ENCODE results near the gene CBX3. TPM values are rescaled to one million over a fixed set of nuclear protein-coding genes. Genes with fewer than 3 reads are reported as not detected.

The CBX3 gene
- total RNA-seq, 2 donors from 2014 or later, result 53.7 to 64.2 TPM

DNA sequence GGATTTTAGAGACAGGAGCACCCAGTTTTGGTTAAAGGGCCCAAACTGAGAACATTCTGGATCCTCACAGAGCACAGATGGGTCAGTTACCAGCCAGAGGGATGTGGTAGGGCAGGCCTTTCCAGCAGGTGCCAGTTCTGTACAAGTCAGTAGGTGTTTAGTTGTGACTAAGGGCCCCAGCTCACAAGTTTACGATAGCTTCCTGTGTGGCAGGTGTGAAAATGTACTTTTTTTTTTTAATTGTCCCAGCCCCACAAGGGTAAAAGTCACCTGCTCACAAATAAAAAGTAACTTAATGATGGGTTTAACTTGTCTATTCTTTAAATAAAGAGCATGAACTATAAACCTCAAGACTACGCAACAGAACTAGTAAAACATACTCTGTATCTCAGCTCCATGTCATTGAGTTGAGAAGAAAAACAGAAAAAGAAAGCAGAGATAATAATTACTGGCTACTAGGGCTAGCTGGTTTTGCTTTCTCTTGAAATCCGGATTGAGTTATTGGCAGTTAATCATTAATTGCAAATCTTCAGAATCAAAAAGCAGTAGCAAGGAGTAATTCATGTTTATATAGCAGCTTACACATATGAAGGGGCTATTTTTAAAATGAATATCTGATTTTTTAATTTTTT, 34.1 kb upstream of the CBX3 start:
- no peaks in the 10 kb centered on the region for H3K36me3 ChIP-seq
- no peak for ATAC-seq (ENCODE audit: insufficient number of reproducible peaks, low FRiP score, low read depth)
- H3K4me3 ChIP-seq, result no peak overlapping the region
- no peak overlapping the region for H3K27ac ChIP-seq
- H3K27me3 ChIP-seq (replicated peaks; ENCODE audit: insufficient read depth), result no peaks in the 10 kb centered on the region
- TF ChIP-seq, protein P1, sequence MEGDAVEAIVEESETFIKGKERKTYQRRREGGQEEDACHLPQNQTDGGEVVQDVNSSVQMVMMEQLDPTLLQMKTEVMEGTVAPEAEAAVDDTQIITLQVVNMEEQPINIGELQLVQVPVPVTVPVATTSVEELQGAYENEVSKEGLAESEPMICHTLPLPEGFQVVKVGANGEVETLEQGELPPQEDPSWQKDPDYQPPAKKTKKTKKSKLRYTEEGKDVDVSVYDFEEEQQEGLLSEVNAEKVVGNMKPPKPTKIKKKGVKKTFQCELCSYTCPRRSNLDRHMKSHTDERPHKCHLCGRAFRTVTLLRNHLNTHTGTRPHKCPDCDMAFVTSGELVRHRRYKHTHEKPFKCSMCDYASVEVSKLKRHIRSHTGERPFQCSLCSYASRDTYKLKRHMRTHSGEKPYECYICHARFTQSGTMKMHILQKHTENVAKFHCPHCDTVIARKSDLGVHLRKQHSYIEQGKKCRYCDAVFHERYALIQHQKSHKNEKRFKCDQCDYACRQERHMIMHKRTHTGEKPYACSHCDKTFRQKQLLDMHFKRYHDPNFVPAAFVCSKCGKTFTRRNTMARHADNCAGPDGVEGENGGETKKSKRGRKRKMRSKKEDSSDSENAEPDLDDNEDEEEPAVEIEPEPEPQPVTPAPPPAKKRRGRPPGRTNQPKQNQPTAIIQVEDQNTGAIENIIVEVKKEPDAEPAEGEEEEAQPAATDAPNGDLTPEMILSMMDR (IDR thresholded peaks at IDR 0.05), result no peak
- H3K9me3 ChIP-seq, result no peaks in the 10 kb centered on the region
- no peak for DNase-seq (ENCODE audit: low spot score)
- no peaks in the 10 kb centered on the region for H3K4me1 ChIP-seq (ENCODE audit: control insufficient read depth in 1 of 2, low read depth in 2 of 2)

DNA sequence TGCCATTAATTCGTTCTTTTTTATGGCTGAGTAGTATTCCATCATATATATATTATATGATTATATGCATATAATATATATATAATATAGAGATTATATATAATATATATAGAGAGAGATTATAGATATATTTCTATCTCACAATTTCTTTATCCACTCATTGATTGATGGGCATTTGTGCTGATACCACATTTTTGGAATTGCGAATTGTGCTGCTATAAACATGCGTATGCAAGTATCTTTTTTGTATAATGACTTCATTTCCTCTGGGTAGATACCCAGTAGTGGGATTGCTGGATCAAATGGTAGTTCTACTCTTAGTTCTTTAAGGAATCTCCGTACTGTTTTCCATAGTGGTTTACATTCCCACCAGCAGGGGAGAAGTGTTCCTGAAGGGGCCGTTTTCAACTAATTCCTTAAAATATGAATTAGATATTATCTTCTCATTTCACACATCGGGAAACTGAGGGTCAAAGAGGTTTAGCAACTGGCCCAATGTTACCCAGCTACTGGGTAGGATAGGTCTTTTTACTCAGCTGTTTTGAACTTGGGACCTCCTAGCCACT, 33.0 kb upstream of the CBX3 start:
- Histone ChIP-seq H3K27me3 (replicated peaks; ENCODE audit: insufficient read depth) (no peaks in the 10 kb centered on the region), H3K4me1 (ENCODE audit: control insufficient read depth in 1 of 2, low read depth in 2 of 2) (no peaks in the 10 kb centered on the region), H3K9me3 (no peaks in the 10 kb centered on the region), H3K27ac (no peak overlapping the region), H3K36me3 (no peaks in the 10 kb centered on the region), H3K4me3 (no peak overlapping the region)
- DNase-seq (ENCODE audit: low spot score) (no peak), ATAC-seq (ENCODE audit: insufficient number of reproducible peaks, low FRiP score, low read depth) (no peak)
- TF ChIP-seq, protein P1 (IDR thresholded peaks at IDR 0.05), result no peak

DNA sequence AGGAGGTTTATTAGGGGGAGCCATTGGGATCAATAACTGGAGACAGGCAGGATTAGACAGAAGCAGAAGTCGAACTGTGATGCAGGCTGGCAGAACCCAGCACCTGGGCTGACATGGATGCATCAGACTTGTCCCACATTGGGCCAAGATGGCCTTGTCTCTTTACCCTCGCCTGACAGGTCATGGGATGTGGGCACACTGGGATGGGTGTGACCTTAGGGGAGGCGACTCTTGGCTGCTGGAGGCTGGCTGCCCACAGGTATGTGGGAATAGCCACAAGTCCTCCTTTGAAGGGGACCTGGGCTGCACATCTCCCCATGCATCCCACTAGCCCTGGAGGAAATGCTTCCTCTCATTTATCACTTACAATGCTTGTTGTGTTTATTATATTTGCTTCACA, 32.3 kb upstream of the CBX3 start:
- ATAC-seq (ENCODE audit: insufficient number of reproducible peaks, low FRiP score, low read depth) (no peak), DNase-seq (ENCODE audit: low spot score) (no peak)
- Histone ChIP-seq H3K9me3 (no peaks in the 10 kb centered on the region), H3K27me3 (replicated peaks; ENCODE audit: insufficient read depth) (no peaks in the 10 kb centered on the region), H3K36me3 (no peaks in the 10 kb centered on the region), H3K4me1 (ENCODE audit: control insufficient read depth in 1 of 2, low read depth in 2 of 2) (no peaks in the 10 kb centered on the region), H3K27ac (no peak overlapping the region), H3K4me3 (no peak overlapping the region)
- TF ChIP-seq, protein P1 (IDR thresholded peaks at IDR 0.05), result no peak

DNA sequence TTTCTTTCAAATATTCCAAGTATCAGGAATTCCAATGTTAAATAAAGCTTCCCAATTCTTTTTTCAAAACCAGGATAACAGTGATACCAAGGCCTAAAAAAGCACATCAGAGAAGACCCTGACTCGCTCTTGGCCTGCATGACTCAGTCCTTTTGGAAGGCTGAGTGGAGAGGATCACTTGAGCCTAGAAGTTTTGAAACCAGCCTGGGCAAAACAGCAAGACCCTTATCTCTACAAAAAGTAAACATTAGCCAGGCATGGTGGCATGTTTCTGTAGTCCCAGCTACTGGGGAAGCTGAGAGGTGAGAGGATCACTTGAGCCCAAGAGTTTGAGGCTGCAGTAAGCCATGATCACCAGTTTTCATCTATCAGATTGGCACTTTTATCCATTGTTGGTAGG, 30.9 kb upstream of the CBX3 start:
- H3K36me3 ChIP-seq, result no peaks in the 10 kb centered on the region

DNA sequence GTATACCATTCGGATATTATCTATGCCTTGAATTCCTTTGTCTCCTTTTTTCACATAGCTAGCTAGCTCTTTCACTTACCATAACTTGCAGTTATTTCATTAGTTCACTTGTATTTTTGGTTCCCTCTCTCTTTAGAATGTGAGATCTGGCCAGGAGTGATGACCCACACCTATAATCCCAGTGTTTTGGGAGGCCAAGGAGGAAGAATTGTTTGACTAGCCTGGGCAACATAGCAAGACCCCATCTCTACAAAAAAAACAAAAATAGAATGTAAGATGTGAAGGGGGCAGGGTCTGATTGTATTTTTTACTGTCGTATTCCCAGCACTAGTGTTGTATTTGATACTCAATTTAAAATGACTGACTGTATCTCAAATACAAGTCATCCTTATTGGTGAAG, 29.9 kb upstream of the CBX3 start:
- ATAC-seq (ENCODE audit: insufficient number of reproducible peaks, low FRiP score, low read depth) (no peak), DNase-seq (ENCODE audit: low spot score) (no peak)
- H3K36me3 ChIP-seq, result no peaks in the 10 kb centered on the region
- H3K9me3 ChIP-seq, result no peaks in the 10 kb centered on the region
- H3K4me1 ChIP-seq (ENCODE audit: control insufficient read depth in 1 of 2, low read depth in 2 of 2), result no peaks in the 10 kb centered on the region
- H3K4me3 ChIP-seq, result no peak overlapping the region
- TF ChIP-seq, protein P1 (IDR thresholded peaks at IDR 0.05), result no peak
- H3K27me3 ChIP-seq (replicated peaks; ENCODE audit: insufficient read depth), result no peaks in the 10 kb centered on the region
- H3K27ac ChIP-seq, result no peak overlapping the region

More for the DNA sequence above, 30.9 kb upstream of the CBX3 start:
- DNase-seq (ENCODE audit: low spot score), result no peak
- TF ChIP-seq, protein P1 (IDR thresholded peaks at IDR 0.05), result no peak
- Histone ChIP-seq H3K4me3 (no peak overlapping the region), H3K4me1 (ENCODE audit: control insufficient read depth in 1 of 2, low read depth in 2 of 2) (no peaks in the 10 kb centered on the region), H3K27ac (no peak overlapping the region), H3K9me3 (no peaks in the 10 kb centered on the region), H3K27me3 (replicated peaks; ENCODE audit: insufficient read depth) (no peaks in the 10 kb centered on the region)
- ATAC-seq (ENCODE audit: insufficient number of reproducible peaks, low FRiP score, low read depth), result no peak

All from thoracic aorta (tissue), 2 donors.